Omental fat pad (tissue), 4 donors: ENCODE measurements around the gene LPO. TPM values are rescaled to one million over a fixed set of nuclear protein-coding genes. Genes with fewer than 3 reads are reported as not detected.

Experiments used
- ATAC-seq: fragments of 150-250 bp; one replicate; pipeline ENCODE4 v1.9.1; 2016; ENCODE audit warnings: mild to moderate bottlenecking, moderate library complexity; ENCODE audit not compliant: low FRiP score
- DNase-seq: peaks from one replicate; pipeline ENCODE4 v3.0.0-alpha.2; 2019; ENCODE audit warnings: low spot score
- total RNA-seq, 4 donors: library from RNA; depleted of rRNA; stranded (reverse); fragments of >200 nt; gene quantifications; one replicate each; pipeline ENCODE4 v1.1.0, GENCODE V29; 2016
- TF ChIP-seq, protein P1 (sequence below), 3 donors: fragments of 450-650 bp; IDR thresholded peaks; one replicate each; pipeline ENCODE4 v1.5.1; 2016 to 2017; ENCODE audit warnings: antibody characterized with exemption in 3 of 3, mild to moderate bottlenecking in 3 of 3, moderate library complexity in 2 of 3

Gene LPO
- total RNA-seq, 4 donors from 2014 or later, result 0.46 TPM; not detected in 3

DNA sequence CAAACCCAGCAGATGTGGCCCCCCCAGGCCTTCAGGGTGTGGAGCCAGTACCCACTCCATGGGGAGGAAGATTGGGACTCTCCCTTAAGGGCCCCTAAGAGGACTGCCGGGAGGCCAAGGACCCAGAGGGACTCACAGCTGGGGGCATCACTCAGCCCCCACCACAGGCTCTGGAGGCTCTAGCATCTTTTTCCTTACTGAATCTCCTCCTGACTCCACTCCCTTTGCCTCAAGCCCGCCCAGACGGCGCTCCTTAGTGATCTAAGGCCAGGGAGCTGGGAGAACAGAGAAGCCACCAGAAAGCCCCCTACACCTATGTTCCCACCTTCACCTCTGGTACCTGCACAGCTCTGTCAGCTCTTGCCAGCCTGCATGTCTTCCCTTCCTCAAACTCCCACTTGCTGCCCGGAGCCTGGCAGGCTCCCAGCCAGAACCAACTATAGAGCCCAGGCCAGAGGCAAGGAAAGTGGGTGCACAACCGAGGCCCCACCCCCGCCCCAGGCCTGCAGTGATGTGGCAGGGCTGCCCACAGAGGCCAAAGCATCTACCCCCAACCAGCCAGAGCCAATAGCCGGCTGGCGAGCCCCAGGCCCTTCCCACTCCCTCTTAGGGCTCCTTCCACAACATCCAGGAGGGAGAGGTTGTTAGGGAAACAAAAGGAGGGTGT, 64.7 kb downstream of the LPO start:
- no peak for DNase-seq
- ATAC-seq, result no peak
- TF ChIP-seq, protein P1, sequence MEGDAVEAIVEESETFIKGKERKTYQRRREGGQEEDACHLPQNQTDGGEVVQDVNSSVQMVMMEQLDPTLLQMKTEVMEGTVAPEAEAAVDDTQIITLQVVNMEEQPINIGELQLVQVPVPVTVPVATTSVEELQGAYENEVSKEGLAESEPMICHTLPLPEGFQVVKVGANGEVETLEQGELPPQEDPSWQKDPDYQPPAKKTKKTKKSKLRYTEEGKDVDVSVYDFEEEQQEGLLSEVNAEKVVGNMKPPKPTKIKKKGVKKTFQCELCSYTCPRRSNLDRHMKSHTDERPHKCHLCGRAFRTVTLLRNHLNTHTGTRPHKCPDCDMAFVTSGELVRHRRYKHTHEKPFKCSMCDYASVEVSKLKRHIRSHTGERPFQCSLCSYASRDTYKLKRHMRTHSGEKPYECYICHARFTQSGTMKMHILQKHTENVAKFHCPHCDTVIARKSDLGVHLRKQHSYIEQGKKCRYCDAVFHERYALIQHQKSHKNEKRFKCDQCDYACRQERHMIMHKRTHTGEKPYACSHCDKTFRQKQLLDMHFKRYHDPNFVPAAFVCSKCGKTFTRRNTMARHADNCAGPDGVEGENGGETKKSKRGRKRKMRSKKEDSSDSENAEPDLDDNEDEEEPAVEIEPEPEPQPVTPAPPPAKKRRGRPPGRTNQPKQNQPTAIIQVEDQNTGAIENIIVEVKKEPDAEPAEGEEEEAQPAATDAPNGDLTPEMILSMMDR (IDR thresholded peaks at IDR 0.05), result no peak

DNA sequence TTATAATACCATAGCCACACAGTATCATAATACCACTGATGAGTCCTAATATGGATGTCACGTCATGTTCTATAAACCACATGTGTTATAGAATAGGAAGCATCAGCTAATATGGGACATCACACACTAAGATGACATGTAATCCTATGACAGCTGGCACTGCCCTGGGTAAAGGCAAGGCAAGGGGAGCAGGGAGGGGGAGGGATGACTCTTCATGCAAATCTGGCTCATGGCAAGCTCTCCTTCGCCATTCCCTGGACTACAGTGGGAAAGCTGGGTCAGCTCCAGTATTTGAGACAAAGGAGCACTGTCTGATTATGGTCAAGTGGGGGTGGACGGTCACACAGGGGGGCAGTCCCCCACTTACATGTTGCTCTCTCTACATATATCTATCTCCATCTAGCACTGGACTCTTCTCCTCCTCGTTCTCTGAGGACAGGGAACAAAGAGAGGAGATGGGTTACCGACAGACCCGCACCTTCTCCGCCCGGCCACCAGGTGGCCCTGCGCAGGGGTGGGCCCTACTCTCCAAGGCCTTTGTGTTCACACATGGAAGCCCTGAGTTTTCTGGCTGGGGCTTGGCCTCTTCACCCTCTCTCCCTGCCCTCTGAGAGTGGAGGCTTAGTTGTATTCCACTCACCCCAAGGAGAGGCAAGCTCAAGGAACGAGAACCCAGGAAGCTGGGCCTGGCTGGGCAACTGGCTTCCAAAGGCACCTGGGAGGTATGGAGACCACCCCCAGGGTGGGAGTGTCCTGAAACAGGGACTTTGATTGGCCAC, 65.8 kb downstream of the LPO start:
- TF ChIP-seq, protein P1 (IDR thresholded peaks at IDR 0.05), result peak in 1 of 3 donors; percentile 15
- ATAC-seq (no peak), DNase-seq (no peak)

GRCh38 chr17:58304750-58305486, 66.5 kb downstream of the LPO start:
- TF ChIP-seq, protein P1 (IDR thresholded peaks at IDR 0.05), result no peak
- ATAC-seq, result no peak
- no peak for DNase-seq

- TF ChIP-seq, protein P1 (IDR thresholded peaks at IDR 0.05), result no peak
- ATAC-seq, result no peak
- DNase-seq, result no peak
Observed at GRCh38 chr17:58305626-58306025, 67.2 kb downstream of the LPO start.

GRCh38 chr17:58306131-58306951, 68.0 kb downstream of the LPO start:
- TF ChIP-seq, protein P1 (IDR thresholded peaks at IDR 0.05), result no peak
- ATAC-seq, result no peak
- DNase-seq, result no peak

DNA sequence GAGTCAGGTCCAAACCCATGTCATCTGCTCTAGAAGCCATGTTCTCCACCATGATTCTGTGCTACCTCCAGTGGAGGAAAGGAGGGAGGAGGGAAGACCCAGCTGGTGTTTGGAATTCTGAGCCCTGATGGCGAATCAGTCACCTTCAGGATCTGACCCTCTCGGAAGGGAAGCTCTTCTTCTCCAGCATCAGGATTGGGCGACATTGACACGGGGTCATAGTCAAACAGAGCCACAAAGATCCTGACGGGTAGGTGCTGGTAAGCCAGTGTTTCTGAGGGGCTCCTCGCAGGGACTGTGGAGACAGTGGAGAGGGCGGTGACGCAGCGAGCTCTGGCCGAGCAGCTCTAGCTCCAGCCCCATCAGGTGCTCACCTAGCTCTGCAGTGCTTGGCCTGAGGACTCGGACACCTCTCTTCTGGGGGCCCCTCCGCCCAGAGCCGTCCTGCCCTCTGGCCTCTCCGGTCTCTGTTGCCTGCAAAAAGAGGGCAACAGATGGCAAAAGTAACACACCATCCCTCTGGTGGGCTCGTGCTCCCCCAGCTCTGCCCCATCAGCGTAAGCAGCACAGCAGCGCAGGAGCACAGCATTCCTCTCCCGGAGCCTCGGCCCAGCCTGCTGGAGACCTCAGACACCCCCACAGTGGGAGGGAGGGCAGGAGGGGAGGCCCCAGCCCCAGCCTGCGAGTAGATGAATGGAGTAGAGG, 69.2 kb downstream of the LPO start:
- TF ChIP-seq, protein P1 (IDR thresholded peaks at IDR 0.05), result no peak
- ATAC-seq, result no peak
- DNase-seq, result no peak
